NCI-H1930 (cell line): ENCODE measurements around the gene TINAGL1.
"Not testable (repeated sequence)": the region's sequence is repeated elsewhere in the genome, so short reads cannot be mapped to it uniquely, and the experiment has no call there.

Source experiments
- DNase-seq, 2 experiments: peaks; one replicate each; lab custom pipeline; 2025; lab: John Stamatoyannopoulos, UW

TINAGL1 gene

GRCh38 chr1:31583995-31584868, 7.9 kb downstream of the TINAGL1 start:
- no peak for DNase-seq

GRCh38 chr1:31584869-31585735, 8.8 kb downstream of the TINAGL1 start:
- no peak for DNase-seq

- DNase-seq: no peak
Measured at GRCh38 chr1:31585736-31586365, 9.5 kb downstream of the TINAGL1 start.

DNA sequence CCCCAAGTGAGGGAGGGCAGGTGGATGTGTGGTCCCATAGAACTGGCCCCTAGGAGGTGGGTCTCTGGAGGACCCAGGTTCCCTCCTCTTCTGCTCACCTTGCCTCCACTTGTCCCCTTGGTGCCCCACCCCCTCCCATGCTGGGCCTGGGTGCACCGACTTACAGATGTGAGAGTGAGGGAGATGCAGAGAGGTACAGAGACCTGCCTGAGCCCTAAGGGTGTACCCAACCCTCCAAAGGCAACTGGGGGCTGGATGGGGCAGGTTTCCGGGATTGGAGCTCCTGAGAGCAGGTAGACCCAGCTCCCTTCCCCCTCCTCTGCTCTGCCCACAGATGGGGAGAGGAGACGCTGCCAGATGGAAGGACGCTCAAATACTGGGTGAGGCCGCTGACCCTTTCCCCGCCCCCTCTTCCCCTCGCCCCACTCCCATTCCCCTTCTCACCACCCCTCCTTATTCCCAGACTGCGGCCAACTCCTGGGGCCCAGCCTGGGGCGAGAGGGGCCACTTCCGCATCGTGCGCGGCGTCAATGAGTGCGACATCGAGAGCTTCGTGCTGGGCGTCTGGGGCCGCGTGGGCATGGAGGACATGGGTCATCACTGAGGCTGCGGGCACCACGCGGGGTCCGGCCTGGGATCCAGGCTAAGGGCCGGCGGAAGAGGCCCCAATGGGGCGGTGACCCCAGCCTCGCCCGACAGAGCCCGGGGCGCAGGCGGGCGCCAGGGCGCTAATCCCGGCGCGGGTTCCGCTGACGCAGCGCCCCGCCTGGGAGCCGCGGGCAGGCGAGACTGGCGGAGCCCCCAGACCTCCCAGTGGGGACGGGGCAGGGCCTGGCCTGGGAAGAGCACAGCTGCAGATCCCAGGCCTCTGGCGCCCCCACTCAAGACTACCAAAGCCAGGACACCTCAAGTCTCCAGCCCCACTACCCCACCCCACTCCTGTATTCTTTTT, 10.3 kb downstream of the TINAGL1 start:
- DNase-seq: no peak

GRCh38 chr1:31587328-31587699, 11.0 kb downstream of the TINAGL1 start:
- DNase-seq: not testable (repeated sequence)

GRCh38 chr1:31587720-31588423, 11.6 kb downstream of the TINAGL1 start:
- peak in 1 of 2 experiments; percentile 34 for DNase-seq

- DNase-seq: no peak
Measured at GRCh38 chr1:31588751-31589515, 12.6 kb downstream of the TINAGL1 start.

GRCh38 chr1:31591425-31592093, 15.2 kb downstream of the TINAGL1 start:
- DNase-seq: no peak

DNA sequence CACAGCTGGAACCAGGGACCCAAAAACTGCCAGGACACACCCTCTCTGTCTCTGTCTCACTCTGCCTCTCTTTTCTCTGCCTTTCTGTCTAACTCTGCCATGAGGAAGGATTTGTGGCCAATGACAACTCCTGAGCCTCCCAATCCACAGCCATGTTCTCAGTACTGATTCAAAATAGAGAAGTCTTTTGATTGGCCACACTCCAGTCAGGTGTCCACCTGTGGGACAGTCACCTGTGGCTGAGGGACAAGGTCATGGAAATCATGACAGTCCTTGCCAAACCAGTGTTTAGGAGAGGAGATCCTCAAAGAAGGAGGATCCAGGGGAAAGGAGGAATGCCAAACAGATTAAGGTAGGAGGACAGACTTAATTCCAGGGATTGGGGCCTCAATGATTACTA, 15.8 kb downstream of the TINAGL1 start:
- DNase-seq: no peak

GRCh38 chr1:31593136-31593665, 16.9 kb downstream of the TINAGL1 start:
- DNase-seq: no peak

DNA sequence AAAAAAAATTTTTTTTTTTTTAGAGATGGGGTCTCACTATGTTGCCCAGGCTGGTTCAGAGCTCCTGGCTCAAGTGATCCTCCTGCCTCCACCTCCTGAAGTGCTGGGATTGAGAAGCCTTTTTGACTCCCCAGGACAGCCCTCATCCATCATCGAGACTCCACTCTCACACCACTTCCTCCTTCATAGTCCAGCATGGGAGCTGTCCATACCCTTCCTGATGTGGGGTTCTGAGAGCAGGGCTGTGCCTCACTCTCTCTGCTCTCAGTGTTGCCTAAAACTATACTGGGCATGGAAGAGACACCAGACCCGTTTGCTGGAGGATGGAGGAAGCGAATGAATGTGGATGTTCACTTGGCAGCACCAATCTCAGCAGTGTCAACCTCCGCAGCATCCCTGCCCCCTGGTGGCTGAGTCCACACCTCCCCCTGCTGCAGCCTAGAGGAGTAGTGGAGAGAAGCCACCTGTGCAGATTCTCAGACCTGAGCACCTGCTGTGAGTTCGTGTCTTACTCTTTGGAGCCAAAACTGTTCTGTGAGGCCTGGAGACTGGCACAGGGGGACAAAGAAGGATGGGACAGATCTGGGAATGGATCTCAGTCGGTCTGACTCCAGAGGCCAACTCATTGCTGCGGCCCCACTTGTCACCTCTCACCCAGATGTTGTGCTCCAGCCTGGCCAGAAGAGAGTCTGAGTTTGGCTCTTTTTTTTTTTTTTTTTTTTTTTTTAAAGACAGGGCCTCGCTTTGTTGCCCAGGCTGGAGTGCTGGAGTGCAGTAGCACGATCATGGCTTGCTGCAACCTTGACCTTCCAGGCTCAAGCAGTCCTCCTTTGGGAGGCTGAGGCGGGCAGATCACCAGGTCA, 17.7 kb downstream of the TINAGL1 start:
- DNase-seq: peak; percentile 45 to 49

GRCh38 chr1:31595836-31596736, 19.8 kb downstream of the TINAGL1 start:
- DNase-seq: no peak

GRCh38 chr1:31596737-31597097, 20.4 kb downstream of the TINAGL1 start:
- DNase-seq: no peak

- DNase-seq: no peak
Measured at GRCh38 chr1:31598980-31599379, 22.7 kb downstream of the TINAGL1 start.

- no peak for DNase-seq
Measured at GRCh38 chr1:31600641-31601040, 24.3 kb downstream of the TINAGL1 start.

- DNase-seq: no peak
Measured at GRCh38 chr1:31602081-31602480, 25.8 kb downstream of the TINAGL1 start.

GRCh38 chr1:31605908-31606427, 29.7 kb downstream of the TINAGL1 start:
- no peak for DNase-seq
